ENCODE results near the gene SLC38A7.
A peak's percentile ranks its signal among the peaks of the same experiment; 100 is the strongest.
"Not testable (repeated sequence)": the region's sequence is repeated elsewhere in the genome, so short reads cannot be mapped to it uniquely, and the experiment has no call there.

SLC38A7 gene

GRCh38 chr16:58684354-58685083 lies at the start of gene SLC38A7:
TSS of gene SLC38A7 (minus strand) at chr16:58684770. CDS start at chr16:58680126, 4,644 bp downstream.
- peak; percentile 54 for DNase-seq

GRCh38 chr16:58733671-58734458 lies 49.3 kb upstream of the SLC38A7 start, which contains the start of gene GOT2:
TSS of gene GOT2 (minus strand) at chr16:58734316. CDS start at chr16:58734228, 88 bp downstream.
- DNase-seq: peak; percentile 64

GRCh38 chr16:58733248-58733670 lies 48.7 kb upstream of the SLC38A7 start:
- no peak for DNase-seq

GRCh38 chr16:58732545-58733247 lies 48.1 kb upstream of the SLC38A7 start:
- DNase-seq: no peak

- DNase-seq: no peak
These were observed 46.3 kb upstream of the SLC38A7 start for GRCh38 chr16:58730724-58731370.

GRCh38 chr16:58727796-58728568 lies 43.4 kb upstream of the SLC38A7 start:
- no peak for DNase-seq

GRCh38 chr16:58727028-58727781 lies 42.6 kb upstream of the SLC38A7 start:
- no peak for DNase-seq

- no peak for DNase-seq
These were observed 38.5 kb upstream of the SLC38A7 start for GRCh38 chr16:58723109-58723508.

- no peak for DNase-seq
These were observed 33.4 kb upstream of the SLC38A7 start for GRCh38 chr16:58717994-58718393.

- DNase-seq: no peak
These were observed 31.9 kb upstream of the SLC38A7 start for GRCh38 chr16:58716468-58716867.

- DNase-seq: no peak
These were observed 29.2 kb upstream of the SLC38A7 start for GRCh38 chr16:58713742-58714141.

- DNase-seq: no peak
These were observed 24.8 kb upstream of the SLC38A7 start for GRCh38 chr16:58709333-58709732.

GRCh38 chr16:58699151-58699550 lies 14.6 kb upstream of the SLC38A7 start:
- DNase-seq: no peak

GRCh38 chr16:58695368-58695767 lies 10.8 kb upstream of the SLC38A7 start:
- no peak for DNase-seq

- no peak for DNase-seq
These were observed 7.9 kb upstream of the SLC38A7 start for GRCh38 chr16:58692450-58692849.

- not testable (repeated sequence) for DNase-seq
These were observed 2.6 kb upstream of the SLC38A7 start for GRCh38 chr16:58686985-58687706.

GRCh38 chr16:58685084-58685449 lies 497 bp upstream of the SLC38A7 start:
- DNase-seq: no peak

GRCh38 chr16:58684001-58684353 lies 593 bp downstream of the SLC38A7 start:
- DNase-seq: no peak

GRCh38 chr16:58679763-58680162 lies 4.8 kb downstream of the SLC38A7 start:
- no peak for DNase-seq

- no peak for DNase-seq
These were observed 5.9 kb downstream of the SLC38A7 start for GRCh38 chr16:58678716-58679115.

- no peak for DNase-seq
These were observed 6.3 kb downstream of the SLC38A7 start for GRCh38 chr16:58678269-58678668.

All from T1000 (cell line).